ENCODE data around the gene GSPT1.

DNA sequence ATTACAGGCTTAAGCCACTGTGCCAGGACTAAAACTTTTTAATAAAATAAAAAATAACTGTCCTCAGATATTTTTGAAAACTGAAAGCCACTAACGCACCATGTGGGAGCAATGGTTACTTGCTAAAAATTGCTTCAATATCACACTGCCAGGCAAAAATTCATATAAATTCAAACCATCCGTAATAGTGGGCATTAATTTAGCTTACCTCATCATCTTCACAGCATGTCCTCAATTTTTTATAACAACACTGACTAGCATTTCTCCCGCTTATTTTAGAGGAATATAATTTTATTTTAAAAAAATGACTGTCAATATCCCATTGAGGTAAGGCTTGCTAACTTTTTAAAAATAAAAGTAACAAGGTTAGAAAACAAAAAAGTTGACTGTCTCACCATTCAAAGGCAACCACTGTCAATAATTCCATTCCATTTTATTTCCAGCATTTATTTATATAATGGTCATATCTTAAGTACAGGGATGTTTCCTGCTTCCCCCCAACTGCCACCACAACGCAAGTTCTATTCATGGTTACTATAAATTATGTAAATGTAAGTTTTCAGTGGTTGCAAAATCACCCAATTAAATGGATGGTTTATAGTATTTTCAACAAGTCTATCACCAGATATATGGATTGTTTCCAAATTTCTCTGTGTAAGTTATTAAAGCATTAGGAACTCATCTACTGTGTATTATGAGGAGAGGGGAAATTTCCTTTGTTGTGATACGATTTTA lies 25.4 kb downstream of the GSPT1 start:
- TF ChIP-seq, protein P1, sequence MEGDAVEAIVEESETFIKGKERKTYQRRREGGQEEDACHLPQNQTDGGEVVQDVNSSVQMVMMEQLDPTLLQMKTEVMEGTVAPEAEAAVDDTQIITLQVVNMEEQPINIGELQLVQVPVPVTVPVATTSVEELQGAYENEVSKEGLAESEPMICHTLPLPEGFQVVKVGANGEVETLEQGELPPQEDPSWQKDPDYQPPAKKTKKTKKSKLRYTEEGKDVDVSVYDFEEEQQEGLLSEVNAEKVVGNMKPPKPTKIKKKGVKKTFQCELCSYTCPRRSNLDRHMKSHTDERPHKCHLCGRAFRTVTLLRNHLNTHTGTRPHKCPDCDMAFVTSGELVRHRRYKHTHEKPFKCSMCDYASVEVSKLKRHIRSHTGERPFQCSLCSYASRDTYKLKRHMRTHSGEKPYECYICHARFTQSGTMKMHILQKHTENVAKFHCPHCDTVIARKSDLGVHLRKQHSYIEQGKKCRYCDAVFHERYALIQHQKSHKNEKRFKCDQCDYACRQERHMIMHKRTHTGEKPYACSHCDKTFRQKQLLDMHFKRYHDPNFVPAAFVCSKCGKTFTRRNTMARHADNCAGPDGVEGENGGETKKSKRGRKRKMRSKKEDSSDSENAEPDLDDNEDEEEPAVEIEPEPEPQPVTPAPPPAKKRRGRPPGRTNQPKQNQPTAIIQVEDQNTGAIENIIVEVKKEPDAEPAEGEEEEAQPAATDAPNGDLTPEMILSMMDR (IDR thresholded peaks at IDR 0.05; ENCODE audit: low read depth, low read length): no peak
- no peak for TF ChIP-seq EZH2phosphoT487 (IDR thresholded peaks at IDR 0.05; ENCODE audit: low read depth)
